A673 (cell line): ENCODE data around the gene CLIC6.

Source experiments
- EZH2 ChIP-seq: fragments of 200-600 bp; sonication (generic); IDR thresholded peaks from 2 replicates; pipeline ENCODE4 v1.6.1; 2017; ENCODE audit warnings: borderline replicate concordance, low read depth, mild to moderate bottlenecking, mixed read lengths, antibody characterized with exemption, low read length; ENCODE audit not compliant: poor library complexity, severe bottlenecking
- TF ChIP-seq, protein P1 (sequence below): fragments of 300-800, 200-600 bp; sonication (generic); conservative IDR thresholded peaks from 2 replicates; pipeline ENCODE4 v1.5.1; 2017; ENCODE audit warnings: low read depth, mild to moderate bottlenecking, antibody characterized with exemption, low read length, moderate library complexity, mixed read lengths

DNA sequence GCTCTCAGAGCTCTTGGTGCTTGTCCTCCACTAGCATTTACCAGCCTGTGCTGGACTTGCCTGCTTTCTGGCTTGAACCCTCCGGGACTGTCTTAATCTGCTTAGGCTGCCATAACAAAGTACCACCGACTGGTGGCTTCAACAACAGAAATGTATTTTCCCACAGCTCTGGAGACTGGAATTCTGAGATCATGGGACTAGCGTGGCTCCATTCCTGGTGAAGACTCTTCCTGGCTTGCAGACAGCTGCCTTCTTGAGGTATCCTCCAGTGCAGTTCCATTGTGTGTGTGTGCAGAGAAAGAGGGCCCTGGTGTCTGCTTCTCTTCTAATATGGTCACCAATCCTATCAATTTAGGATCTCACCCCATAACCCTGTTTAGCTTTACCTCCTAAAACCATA, 31.8 kb upstream of the CLIC6 start:
- TF ChIP-seq, protein P1, sequence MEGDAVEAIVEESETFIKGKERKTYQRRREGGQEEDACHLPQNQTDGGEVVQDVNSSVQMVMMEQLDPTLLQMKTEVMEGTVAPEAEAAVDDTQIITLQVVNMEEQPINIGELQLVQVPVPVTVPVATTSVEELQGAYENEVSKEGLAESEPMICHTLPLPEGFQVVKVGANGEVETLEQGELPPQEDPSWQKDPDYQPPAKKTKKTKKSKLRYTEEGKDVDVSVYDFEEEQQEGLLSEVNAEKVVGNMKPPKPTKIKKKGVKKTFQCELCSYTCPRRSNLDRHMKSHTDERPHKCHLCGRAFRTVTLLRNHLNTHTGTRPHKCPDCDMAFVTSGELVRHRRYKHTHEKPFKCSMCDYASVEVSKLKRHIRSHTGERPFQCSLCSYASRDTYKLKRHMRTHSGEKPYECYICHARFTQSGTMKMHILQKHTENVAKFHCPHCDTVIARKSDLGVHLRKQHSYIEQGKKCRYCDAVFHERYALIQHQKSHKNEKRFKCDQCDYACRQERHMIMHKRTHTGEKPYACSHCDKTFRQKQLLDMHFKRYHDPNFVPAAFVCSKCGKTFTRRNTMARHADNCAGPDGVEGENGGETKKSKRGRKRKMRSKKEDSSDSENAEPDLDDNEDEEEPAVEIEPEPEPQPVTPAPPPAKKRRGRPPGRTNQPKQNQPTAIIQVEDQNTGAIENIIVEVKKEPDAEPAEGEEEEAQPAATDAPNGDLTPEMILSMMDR, result no peak
- no peak for TF ChIP-seq EZH2
